HG02588 (cell line): ENCODE data around the gene PARS2.
A peak's percentile ranks its signal among the peaks of the same experiment; 100 is the strongest.
"Not testable (repeated sequence)": the region's sequence is repeated elsewhere in the genome, so short reads cannot be mapped to it uniquely, and the experiment has no call there.

Experiments
- ATAC-seq: cut with Tn5 transposase; IDR thresholded peaks from one replicate; pipeline ENCODE4 v1.9.1; 2021; ENCODE audit warnings: mild to moderate bottlenecking, moderate library complexity; ENCODE audit not compliant: unreplicated experiment

The PARS2 gene

DNA sequence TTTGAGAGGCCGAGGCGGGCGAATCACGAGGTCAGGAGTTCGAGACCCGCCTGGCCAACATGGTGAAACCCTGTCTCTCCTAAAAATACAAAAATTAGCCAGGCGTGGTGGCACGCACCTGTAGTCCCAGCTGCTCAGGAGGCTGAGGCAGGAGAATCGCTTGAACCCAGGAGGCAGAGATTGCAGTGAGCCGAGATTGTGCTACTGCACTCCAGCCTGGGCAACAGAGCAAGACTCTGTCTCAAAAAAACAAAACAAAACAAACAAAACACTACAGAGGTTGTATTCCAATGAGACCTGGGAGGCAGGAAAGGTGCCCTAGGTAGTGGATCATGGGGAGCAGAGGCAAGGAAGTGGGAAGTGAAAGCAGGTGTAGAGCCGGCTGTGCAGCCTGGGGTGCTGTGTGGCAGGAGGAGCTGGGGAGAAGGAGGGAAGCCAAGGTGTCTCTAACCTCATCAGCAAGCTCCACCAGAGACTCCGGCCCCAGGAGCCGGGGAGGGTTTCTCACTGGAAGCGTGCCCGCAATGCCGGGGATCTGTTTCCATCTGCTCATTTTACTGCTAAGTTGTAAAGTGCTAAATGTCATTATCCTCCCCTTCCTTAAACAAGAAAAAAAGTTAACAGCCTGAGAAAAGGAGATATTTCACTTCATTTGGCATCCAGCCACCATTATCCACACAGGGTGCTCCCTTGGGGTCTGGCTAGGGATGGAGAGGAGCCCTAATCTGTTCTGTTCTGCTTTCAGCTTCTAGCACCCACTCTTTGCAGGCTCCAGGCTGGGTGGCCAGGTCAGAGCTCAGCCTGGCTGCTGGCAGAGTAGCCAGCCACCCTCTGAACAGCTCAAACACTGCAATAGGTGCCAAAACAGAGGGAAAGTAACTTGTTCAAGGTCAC, 11.8 kb upstream of the PARS2 start:
- ATAC-seq = not testable (repeated sequence)

DNA sequence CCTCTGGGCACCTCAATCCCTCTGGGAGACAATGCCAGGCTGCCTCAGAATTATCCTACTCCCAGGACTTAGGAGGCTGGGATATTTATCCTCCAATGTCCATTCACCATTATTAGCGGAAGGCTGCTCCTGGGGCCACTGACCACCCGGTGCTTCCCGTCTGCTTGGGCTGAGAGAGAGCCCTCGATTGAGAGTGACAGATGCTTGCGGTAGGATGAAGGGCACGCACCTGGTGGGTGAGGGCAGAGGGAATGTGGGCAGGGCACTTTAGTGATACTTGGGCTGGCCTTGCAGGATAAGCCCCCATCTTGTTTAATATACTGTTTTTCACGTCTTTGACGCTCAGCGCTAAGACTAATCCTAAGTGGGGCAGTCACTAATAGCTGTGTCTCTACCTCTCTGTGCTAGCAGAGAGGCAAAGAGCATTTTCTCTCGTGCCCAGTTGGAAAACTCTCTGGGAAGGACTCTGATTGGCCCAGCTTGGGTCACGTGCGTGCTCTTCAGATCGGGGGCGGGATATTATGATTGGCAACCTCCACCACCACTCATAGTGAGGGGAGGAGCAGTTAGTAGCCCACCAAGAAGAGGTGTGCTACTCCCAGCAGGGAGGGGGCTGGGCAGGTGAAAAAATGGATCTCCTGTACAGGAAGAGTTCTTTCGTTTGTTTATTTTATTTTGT, 10.6 kb upstream of the PARS2 start:
- no peak for ATAC-seq

DNA sequence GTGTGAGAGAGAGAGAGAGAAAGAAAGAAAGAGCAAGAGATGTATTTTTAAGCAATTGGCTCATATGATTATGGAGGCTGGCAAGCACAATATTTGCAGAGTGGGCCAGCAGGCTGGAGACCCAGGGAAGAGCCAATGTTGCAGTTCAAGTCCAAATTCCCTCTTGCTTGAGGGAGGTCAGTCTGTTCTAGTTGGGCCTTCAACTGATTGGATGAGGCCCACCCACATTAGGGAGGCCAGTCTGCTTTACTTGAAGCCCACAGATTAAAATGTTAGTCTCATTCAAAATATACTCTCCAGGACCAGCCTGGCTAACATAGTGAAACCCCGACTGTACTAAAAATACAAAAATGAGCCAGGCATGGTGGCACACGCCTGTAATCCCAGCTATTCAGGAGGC, 8.6 kb upstream of the PARS2 start:
- no peak for ATAC-seq

DNA sequence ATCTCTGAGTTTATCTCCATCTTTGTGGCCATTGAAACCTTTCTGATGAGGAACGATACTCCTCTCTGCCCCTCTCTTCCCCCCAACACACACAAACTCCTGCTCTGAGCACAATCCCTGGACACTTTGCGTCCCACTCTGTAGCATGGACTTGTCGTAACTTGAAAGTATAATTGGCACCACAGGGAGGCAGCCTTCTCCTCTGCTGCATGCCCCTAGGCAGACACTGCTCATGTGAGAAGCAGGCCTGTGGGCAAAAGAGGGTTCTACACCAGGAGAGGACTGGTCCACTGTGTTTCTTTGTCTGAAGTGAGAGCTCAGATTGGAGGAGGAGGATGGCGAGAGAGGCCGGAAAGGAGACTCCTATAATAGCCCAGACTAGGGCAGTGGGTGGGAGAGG, 3.8 kb upstream of the PARS2 start:
- ATAC-seq = no peak

DNA sequence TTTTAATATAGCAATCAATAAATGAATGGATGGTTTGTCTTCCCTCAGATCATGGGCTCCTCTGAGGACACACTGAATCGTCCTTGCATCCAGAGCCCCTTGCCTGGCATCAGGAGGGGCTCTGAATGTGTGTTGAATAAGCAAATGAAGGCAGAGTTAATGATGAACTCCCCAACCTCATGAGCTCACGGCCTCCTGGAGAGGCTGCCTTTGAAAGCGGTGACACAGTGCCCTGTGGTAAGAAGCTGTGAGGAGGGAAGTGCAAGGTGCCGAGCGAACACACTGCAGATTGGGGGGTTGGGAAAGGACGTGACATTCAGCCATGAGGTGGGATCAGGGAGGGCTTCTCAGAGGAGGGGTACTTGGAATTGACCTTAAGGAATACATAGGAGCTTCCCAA, 3.2 kb upstream of the PARS2 start:
- no peak for ATAC-seq

DNA sequence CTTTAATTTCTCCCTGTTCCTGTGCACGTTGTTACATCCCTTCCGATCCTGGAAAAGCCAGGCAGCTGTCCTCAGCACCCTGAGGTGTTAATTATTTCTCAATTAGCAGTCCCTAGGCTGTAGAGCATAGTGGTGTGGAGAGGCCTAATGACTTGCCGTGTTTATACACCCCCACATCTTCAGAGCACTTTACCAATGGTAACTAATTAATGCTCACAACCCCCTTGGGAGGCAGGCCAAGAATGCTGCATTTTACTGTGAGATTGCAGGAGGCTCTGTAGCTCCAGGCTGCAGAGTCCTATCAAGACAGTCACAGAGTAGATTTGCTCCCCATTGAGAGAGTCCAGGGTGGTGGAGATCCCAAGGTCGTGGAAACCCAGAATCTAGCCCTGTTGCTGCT, 2.4 kb upstream of the PARS2 start:
- no peak for ATAC-seq

DNA sequence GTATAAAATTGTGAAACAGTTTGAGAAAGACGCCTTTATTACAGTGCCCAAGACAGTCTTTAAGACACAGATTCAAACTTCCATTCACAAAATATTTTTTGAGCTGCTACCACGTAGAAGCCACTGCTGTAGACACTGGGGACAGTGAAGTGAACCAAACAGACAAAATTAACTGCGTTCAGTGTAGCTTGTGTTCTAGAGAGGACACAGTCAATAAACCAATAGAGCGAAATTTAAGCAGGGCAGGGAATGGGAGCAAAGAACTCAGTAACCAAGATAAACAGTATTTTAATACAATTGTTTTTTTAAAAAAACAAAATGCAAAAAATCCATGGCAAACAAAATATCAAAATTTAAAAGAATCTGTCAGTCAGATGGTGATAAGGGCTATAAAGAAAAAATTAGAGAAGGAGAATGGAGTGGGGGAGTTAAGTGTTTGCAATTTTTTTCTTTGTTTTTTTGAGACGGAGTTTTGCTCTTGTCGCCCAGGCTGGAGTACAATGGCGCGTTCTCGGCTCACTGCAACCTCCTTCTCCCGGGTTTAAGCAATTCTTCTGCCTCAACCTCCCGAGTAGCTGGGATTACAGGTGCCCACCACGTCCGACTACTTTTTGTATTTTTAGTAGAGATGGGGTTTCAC, 719 bp upstream of the PARS2 start:
- ATAC-seq = peak; percentile 5

DNA sequence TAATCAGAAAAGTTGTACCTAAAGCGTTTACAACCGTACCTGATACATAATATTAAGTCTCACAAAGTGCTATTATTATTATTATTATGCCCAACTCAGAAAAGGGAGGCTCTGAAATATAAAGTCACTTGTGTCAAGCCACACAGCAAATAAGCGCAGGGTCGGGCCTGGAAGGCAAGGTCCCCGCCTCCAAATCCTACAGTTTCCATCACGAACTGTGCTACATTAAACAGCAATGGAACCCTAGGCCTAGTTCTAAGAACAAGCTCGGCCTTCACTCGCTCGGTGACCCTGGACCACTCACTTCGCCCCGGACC, 549 bp downstream of the PARS2 start:
- ATAC-seq = no peak

DNA sequence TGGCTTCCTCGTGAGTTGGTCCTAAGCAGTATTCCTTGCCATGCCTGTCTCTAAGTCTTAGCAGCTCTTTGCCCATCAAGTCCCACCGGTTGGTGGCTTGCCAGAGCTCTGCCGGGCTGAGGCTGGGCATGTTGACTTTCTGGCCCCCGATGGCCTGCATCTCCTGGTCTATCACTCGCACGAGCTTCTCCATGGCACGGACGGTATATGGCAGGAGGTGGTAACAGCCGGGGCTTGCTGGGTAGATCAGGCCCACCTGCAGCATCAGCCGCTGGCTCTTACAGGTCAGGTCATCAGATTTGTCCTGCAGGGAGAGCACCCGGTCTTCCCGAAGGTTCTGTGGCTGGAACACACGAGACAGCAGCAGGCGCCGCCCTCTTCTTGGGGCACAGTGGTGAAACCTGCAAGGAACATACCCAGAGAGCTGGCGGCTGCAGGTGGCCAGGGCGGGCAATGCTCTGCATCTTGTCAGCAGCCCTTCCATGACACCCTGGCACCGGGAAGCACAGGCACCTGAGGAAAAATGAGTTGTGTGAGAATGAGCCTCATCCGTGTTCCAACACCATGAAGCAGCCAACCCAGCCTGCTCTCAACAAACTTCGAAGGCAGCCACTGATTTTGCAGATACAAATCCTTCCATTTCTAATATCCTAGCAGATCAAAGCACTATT, 5.5 kb downstream of the PARS2 start:
- no peak for ATAC-seq

DNA sequence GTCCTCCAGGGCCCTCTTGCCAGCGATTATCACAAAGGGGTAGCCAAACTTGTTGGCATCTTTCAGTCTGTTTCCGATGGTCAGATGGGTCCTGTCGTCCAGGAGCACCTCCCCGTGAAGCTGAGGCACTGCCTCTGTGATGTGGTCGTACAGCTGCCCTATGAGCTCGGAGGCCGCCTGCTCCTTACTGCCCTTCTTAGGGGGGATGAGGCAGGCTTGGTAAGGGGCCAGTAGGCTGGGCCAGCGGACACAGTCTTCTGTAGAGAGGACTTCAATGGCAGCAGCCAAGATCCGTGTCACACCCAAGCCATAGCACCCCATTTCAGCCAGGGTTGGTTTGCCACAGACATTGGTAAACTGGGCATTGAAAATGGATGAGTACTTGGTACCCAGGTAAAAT, 6.5 kb downstream of the PARS2 start:
- ATAC-seq = no peak

DNA sequence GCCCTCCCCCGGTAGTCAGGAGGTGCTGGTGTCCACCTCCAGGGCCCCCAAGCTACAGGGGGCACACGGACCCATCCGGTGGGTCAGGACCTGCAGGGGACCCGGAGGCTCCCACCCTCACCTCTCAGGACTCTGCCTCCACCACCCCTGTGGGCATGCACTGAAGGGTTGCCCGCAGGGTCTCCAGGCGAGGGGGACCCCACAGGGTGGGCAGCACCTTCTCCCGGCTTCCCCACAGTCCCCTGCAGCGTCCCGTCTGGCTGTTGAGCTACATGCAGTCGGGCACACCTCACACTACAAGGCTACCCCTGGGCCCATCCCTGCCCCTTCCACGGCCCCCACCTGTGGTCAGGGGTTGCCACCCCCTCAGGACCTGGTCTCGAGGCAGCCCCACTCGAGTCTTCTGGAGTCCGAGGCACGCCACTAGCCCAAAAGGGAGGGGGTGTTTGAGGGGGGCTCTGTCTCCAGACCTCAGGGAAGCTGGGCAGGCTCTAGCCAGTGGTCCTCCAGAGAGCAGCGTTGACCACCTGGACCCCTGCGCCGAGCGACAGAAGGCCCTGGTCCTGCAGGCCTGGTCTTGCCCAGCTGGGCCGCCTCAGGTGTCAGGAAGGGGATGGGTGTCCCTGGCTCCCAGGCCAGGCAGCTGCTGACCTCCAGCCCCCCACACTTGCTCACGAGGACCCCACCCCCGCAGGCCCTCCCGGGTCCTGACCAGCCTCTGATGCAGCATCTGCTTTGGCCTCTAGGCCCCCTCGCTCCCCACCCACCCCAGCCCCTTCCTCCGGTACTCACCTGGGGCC, 9.6 kb downstream of the PARS2 start:
- ATAC-seq = no peak

DNA sequence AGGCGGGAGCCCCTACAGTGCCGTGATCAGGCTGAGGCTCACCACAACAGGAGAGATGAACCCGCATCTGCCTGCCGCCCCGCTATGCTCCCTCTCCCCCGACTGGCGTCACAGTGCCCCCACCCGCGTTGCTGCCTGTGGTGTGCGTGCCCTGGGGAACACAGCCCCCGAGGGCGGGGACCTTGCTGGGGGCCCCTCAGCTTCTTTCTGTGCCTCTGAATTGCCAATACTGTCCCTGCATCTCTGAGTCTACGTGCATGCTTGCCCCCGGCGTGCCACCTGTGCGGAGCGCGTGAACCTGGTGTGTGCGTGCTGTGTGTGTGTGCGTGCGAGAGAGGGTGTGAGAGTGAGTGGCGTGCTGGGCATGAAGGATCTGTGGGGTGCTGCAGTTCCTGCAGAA, 10.3 kb downstream of the PARS2 start:
- no peak for ATAC-seq

DNA sequence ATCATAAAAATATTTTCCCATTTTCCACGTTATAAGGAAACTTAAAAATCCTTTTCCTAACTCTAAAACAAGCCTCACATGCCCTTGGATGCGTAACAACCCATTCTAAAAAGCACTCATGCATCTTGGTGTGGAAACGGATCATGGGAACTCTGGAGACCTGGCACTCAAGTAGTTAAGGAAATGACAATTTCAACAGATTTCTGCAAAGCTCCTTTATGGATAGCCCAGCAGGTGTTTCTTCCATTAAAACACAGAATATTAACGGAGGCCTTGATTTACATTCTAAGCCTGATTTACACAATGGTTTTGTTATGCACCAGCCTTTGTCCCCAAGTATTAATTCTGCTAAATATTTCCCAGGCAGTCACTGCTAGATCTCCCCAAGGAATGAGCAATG, 12.9 kb downstream of the PARS2 start:
- no peak for ATAC-seq

DNA sequence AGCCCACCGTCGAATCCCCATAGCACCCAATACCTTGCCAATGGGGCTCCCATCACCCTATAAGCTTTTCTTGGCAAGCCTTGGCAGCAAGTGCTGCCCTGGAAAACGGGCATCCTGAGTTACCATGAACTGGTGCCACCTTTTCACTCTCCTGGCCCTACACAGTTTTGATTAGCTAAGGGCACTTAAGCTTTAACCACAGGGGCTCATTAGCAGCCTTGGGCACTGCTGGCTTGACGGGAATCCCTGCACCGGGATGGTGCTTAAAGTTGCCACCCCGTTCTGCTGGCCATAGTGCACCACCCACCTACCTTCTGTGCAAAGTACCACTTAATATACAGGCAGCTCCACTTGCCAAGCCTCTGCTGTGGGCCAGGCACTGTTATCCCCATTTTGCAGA, 13.7 kb downstream of the PARS2 start:
- no peak for ATAC-seq

DNA sequence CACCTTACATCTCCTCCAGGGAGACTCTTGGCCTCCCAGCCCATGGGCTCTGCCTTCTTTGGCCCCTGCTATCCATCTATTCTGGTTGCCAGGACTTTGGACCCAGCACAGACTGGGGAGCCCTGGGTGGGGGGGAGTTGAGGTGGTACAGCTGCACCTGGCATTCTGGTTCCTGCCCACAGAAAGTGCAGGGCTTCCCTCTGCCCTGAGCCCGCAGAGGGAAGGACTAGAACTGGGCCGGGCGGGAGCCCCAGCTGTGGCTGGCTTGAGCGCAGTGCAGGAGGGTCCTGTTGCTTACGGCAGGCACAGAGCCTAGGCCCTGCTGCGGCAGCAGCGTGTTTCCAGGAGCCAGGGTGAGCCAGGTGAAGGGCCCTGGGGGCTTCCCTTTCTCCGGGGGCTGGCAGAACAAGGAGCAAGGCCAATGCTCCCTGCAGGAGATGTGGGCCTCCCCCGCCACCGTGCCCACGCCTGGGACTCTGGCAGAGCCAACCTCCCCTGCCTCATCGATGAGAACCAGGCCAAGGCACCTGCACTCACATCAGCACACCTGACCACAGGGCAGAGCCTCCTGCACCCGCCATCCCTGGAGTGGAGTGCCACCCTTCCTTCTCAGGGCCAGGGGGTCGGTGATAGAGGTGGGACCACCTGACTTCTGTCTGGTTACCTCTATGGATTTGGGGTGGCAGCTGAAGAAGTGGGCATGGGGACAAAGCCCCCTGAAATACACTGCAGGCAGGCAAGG, 16.1 kb downstream of the PARS2 start:
- ATAC-seq = no peak

DNA sequence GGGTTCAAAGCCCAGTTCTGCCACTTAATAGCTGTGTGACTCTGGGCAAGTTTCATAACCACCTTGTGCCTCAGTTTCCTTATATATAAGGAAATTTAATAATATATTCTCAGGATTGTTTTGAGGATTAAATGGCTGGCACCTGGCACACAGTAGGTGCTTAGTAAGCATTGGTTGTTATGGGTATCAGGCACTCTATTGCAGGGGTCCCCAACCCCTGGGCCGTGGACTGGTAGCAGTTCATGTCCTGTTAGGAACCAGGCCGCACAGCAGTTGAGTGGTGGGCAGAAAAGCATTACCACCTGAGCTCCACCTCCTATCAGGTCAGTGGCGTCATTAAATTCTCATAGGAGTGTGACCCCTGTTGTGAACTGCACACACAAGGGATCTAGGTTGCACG, 18.5 kb downstream of the PARS2 start:
- ATAC-seq = no peak

DNA sequence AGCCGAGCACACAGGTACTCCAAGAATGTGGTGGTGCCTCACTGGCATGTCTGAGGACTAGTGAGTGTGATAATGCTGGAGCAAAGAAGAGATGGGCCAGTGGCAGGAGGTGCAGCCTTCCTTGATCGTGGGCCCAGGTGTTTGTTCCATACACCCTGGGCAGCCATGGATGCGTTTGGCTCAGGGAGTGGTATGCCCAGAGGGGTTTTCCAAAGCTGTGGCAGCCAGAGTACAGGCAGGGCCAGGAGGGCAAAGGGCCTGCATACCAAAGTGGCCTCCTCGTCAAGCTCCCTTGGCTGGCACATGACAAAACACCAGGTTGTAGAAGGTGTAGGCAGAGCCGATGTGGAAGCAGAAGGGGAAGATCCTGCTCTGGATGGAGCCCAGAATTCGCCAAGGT, 19.0 kb downstream of the PARS2 start:
- ATAC-seq = no peak

DNA sequence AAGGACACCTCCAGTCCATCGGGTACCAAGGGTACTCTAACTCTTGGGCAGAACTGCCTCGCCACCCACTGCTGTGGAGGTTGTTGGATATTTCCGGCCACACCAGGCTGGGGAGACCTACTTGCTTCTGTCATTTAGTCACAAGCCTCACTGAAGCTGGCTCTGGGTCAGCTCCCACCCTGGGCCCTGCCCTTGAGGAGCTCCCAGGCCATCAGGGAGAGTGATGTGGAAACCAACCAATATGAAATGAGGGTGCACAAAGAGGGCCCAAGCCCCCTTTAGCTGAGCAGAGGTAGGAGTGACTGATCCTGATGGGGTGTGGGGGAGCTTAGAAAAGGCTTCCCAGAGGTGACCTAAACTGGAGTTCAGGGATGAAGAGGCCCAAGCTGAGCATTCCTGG, 19.6 kb downstream of the PARS2 start:
- ATAC-seq = no peak

DNA sequence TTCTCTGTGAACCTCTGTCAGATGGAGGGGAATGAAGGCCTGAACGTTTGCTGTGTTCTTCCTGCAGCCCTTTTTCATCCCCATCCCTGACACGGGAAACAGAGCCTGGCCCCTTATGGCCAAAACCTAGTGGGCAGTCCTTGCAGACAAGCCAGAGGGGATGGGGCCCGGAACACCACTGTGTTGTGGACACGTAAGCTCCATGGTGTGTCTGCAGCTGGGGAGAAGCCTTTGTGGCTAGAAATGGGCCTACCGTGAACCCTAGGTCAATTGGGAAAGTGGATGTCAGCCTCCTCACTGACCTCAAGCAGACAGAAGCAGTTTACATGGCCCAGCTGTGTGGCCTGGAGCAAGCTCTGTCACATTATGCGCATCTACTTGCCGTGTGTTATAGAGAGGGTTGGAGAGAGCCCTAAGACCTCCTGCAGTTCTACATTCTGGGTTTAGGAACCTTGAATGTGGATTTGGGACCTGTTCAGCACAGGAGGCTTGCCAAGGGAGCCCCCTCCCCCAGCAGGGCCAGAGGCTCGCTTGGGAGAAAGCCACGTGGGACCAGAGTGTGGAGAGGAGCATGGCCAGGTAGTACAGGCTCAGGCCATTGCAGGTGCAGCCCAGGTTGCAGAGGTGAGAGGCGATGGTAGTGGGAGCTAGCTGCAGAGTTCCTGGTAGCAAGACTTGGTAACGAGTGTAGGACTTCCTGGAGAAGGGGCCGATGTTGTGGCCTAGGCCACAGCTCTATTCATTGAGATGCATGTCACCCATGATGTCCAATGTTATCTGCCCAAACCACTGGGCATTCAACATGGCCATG, 20.7 kb downstream of the PARS2 start:
- no peak for ATAC-seq
